MM.1S (cell line): ENCODE data around the gene RGS19.
A peak's percentile ranks its signal among the peaks of the same experiment; 100 is the strongest.

ENCODE experiments used
- DNase-seq: peaks from one replicate; pipeline ENCODE4 v3.0.0-alpha.2; 2015
- H2AFZ ChIP-seq: fragments of 300-600 bp; sonication (generic); 2 replicates; pipeline ENCODE4 v1.6.0; 2016; ENCODE audit warnings: antibody characterized with exemption, low read length
- H3F3A ChIP-seq: fragments of 300-600 bp; sonication (generic); 2 replicates; pipeline ENCODE4 v1.6.1; 2016; ENCODE audit warnings: mild to moderate bottlenecking, antibody characterized with exemption, low read length, moderate library complexity, mixed read lengths; ENCODE audit not compliant: insufficient read depth
- H3K27ac ChIP-seq: fragments of 300-600 bp; sonication (generic); 2 replicates; pipeline ENCODE4 v1.5.1; 2016; ENCODE audit warnings: mild to moderate bottlenecking, low read length
- H3K27me3 ChIP-seq: fragments of 300-600 bp; sonication (generic); replicated peaks from 2 replicates; pipeline ENCODE4 v1.6.0; 2016; ENCODE audit warnings: low read length; ENCODE audit not compliant: insufficient read depth
- H3K36me3 ChIP-seq: fragments of 300-600 bp; sonication (generic); replicated peaks from 2 replicates; pipeline ENCODE4 v1.6.1; 2016; ENCODE audit warnings: mild to moderate bottlenecking, low read length, mixed read lengths; ENCODE audit not compliant: insufficient read depth
- H3K4me1 ChIP-seq: fragments of 300-600 bp; sonication (generic); 2 replicates; pipeline ENCODE4 v1.6.1; 2016; ENCODE audit warnings: low read length, mixed read lengths
- H3K4me2 ChIP-seq: fragments of 300-600 bp; sonication (generic); 2 replicates; pipeline ENCODE4 v1.6.0; 2016; ENCODE audit warnings: low read depth, low read length
- H3K4me3 ChIP-seq: fragments of 300-600 bp; sonication (generic); 2 replicates; pipeline ENCODE4 v1.5.1; 2016; ENCODE audit warnings: low read length, mixed read lengths
- H3K79me2 ChIP-seq: fragments of 300-600 bp; sonication (generic); 2 replicates; pipeline ENCODE4 v1.6.1; 2016; ENCODE audit warnings: mixed run types, low read length, mixed read lengths
- H3K9ac ChIP-seq: fragments of 300-600 bp; sonication (generic); 2 replicates; pipeline ENCODE4 v1.6.1; 2016; ENCODE audit warnings: low read length, mixed read lengths
- H3K9me2 ChIP-seq: fragments of 300-600 bp; sonication (generic); replicated peaks from 2 replicates; pipeline ENCODE4 v1.6.1; 2016; ENCODE audit warnings: mild to moderate bottlenecking, low read length, mixed read lengths; ENCODE audit not compliant: insufficient read depth
- H3K9me3 ChIP-seq: fragments of 300-600 bp; sonication (generic); replicated peaks from 2 replicates; pipeline ENCODE4 v1.6.1; 2016; ENCODE audit warnings: mild to moderate bottlenecking, low read length, mixed read lengths; ENCODE audit not compliant: insufficient read depth
- H4K20me1 ChIP-seq: fragments of 300-600 bp; sonication (generic); 2 replicates; pipeline ENCODE4 v1.6.1; 2016; ENCODE audit warnings: mild to moderate bottlenecking, low read length, moderate library complexity, mixed read lengths; ENCODE audit not compliant: insufficient read depth
- EZH2 ChIP-seq: fragments of 300-600 bp; sonication (generic); optimal IDR thresholded peaks from 2 replicates; pipeline ENCODE3; 2017; ENCODE audit warnings: low read depth, mild to moderate bottlenecking, antibody characterized with exemption, low read length, mixed read lengths
- EZH2phosphoT487 ChIP-seq: fragments of 300-600 bp; sonication (generic); IDR thresholded peaks from 2 replicates; pipeline ENCODE4 v1.6.1; 2018; ENCODE audit warnings: antibody characterized with exemption, low read length
- TF ChIP-seq, protein P1 (sequence below): fragments of 300-600 bp; sonication (generic); IDR thresholded peaks from 2 replicates; pipeline ENCODE4 v1.5.1; 2016; ENCODE audit warnings: antibody characterized with exemption, low read length, mixed read lengths

Gene RGS19

DNA sequence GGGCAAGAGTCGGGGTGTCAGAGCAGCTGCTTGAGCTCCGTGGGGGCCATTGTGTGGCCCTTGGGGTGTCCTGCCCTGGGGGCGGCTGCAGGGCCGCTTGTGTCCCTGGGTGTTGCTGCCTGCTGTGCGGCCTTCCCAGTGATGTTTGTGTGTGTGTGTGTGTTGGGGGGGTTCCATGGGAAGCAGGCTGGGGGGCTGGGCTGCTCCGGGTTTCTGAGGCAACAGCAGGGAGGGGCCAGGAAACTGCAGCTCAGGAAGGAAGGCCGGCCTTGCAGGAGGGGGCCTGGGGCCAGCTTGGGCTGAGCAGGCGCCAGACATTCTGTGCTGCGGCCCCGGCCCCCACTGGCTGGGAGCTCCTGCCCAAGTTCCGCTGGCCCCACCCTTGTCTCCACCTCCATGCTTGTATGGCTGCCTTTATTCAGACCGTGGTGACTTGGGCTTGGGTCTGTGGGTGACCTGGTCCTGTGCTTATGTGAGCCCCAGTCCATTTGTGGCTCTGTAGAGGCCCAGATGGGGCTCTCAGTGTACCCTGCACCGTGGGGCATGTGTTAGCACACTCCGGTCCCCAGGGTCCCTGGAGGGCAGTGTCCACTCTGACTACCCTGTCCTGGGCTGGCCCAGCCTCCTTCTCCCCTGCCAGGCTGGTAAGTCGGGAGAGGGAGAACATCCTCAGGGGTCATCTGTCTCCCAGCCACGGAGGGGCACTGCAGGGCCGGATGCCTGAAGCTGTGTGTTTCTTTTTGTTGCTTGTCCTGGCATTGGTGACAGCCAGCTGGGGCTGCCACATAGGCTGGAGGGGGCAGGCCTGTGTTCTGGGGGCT is 25.3 kb downstream of the RGS19 start:
- no peak for DNase-seq
- Histone ChIP-seq H3K27ac (no peak overlapping the region), H3K9ac (no peak overlapping the region), H3K27me3 (peaks cover 64% of the 10 kb centered on the region), H3F3A (no peaks in the 10 kb centered on the region), H3K9me2 (no peaks in the 10 kb centered on the region), H3K4me2 (no peak overlapping the region), H3K4me1 (no peaks in the 10 kb centered on the region), H3K4me3 (no peak overlapping the region), H3K79me2 (no peaks in the 10 kb centered on the region), H2AFZ (no peak overlapping the region), H3K36me3 (no peaks in the 10 kb centered on the region), H4K20me1 (no peaks in the 10 kb centered on the region), H3K9me3 (no peaks in the 10 kb centered on the region)
- TF ChIP-seq, protein P1, sequence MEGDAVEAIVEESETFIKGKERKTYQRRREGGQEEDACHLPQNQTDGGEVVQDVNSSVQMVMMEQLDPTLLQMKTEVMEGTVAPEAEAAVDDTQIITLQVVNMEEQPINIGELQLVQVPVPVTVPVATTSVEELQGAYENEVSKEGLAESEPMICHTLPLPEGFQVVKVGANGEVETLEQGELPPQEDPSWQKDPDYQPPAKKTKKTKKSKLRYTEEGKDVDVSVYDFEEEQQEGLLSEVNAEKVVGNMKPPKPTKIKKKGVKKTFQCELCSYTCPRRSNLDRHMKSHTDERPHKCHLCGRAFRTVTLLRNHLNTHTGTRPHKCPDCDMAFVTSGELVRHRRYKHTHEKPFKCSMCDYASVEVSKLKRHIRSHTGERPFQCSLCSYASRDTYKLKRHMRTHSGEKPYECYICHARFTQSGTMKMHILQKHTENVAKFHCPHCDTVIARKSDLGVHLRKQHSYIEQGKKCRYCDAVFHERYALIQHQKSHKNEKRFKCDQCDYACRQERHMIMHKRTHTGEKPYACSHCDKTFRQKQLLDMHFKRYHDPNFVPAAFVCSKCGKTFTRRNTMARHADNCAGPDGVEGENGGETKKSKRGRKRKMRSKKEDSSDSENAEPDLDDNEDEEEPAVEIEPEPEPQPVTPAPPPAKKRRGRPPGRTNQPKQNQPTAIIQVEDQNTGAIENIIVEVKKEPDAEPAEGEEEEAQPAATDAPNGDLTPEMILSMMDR, result peak; percentile 21
- TF ChIP-seq EZH2phosphoT487, result no peak

DNA sequence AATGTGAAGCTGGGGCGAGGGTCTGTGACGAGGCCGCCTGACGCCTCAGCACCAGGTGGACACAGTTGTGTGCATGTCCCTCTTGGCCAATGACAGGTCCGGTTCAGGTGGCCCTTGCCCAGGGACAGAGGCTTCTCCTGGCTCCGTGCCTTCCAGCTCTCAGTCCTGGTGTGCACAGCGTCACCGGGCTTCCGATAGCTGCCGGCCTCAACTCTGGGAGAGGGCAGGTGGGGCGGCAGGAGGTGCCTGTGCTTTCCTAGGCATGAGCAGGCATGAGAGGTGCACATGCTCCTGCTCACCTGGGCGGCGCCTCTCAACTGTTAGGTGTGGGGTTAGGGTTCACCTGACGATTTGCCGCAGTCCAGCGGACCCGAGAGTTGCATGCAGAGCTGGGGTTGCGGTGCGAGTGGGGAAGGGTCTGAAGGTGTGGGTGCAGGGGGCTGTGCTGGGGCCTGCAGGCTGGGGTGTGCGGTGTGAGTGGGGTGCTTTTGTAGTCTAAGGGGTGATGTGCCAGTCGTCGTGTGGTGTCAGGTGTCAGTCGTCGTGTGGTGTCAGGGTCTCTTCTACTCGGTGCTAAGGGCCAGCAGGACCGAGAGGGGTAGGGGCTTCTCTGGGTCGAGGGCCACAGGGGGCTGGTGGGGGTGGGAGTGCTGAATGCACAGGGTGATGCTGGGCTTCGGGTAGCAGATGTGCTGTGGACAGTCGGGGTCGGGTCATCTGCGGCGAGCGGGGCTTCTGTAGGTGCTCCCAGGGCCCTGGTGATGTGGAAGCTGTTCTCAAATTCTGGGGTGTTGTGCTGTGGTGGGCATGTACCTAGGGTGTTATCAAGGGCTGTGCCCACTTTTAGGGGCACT is 26.1 kb downstream of the RGS19 start:
- no peak overlapping the region for H2AFZ ChIP-seq
- H3K79me2 ChIP-seq, result no peaks in the 10 kb centered on the region
- no peak overlapping the region for H3K4me3 ChIP-seq
- no peaks in the 10 kb centered on the region for H3F3A ChIP-seq
- H3K9ac ChIP-seq, result no peak overlapping the region
- H3K9me2 ChIP-seq, result no peaks in the 10 kb centered on the region
- no peak for DNase-seq
- TF ChIP-seq, protein P1, result no peak
- no peak for TF ChIP-seq EZH2phosphoT487
- TF ChIP-seq EZH2, result no peak
- H3K27ac ChIP-seq, result no peak overlapping the region
- no peaks in the 10 kb centered on the region for H3K36me3 ChIP-seq
- no peak overlapping the region for H3K4me2 ChIP-seq
- H3K4me1 ChIP-seq, result no peaks in the 10 kb centered on the region
- H3K27me3 ChIP-seq, result peaks cover 64% of the 10 kb centered on the region
- no peaks in the 10 kb centered on the region for H3K9me3 ChIP-seq
- H4K20me1 ChIP-seq, result no peaks in the 10 kb centered on the region

DNA sequence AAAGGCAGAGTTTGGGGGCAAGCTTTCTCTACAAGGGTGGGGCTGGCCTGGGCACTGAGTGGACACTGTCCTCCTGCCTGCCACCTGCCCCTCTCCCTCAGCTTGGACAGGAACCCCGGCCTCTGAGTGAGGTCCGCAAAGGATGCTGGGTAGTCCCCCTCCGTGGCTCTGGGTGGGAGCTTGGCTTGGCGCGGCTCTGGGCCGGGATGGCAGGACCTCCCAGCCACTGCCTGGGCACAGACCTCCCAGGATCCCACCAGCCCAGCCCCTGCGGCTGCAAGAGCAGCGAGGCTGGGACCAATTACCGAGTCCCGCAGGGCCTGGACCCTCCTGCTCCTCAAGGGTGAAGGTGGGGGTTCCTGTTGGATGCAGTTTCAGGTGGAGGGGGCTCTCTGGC is 27.0 kb downstream of the RGS19 start:
- Histone ChIP-seq H3K9me2 (no peaks in the 10 kb centered on the region), H3K4me3 (no peak overlapping the region), H3K27ac (no peak overlapping the region), H2AFZ (no peak overlapping the region), H3K9me3 (no peaks in the 10 kb centered on the region), H3K36me3 (no peaks in the 10 kb centered on the region), H3K27me3 (peaks cover 70% of the 10 kb centered on the region), H3K79me2 (no peaks in the 10 kb centered on the region), H3K9ac (no peak overlapping the region), H3K4me1 (no peaks in the 10 kb centered on the region), H3K4me2 (no peak overlapping the region), H3F3A (no peaks in the 10 kb centered on the region), H4K20me1 (no peaks in the 10 kb centered on the region)
- no peak for DNase-seq
- TF ChIP-seq EZH2 (no peak), EZH2phosphoT487 (no peak)
- TF ChIP-seq, protein P1, result no peak
